ENCODE measurements around the gene CLIC6.
A peak's percentile ranks its signal among the peaks of the same experiment; 100 is the strongest.

The CLIC6 gene

GRCh38 chr21:34724131-34724856, 55.5 kb downstream of the CLIC6 start:
- no peak for DNase-seq (ENCODE audit: low spot score)
- no peak for FAIRE-seq

- FAIRE-seq, result no peak
- no peak for DNase-seq (ENCODE audit: low spot score)
Observed at GRCh38 chr21:34724857-34725195, 56.0 kb downstream of the CLIC6 start.

DNA sequence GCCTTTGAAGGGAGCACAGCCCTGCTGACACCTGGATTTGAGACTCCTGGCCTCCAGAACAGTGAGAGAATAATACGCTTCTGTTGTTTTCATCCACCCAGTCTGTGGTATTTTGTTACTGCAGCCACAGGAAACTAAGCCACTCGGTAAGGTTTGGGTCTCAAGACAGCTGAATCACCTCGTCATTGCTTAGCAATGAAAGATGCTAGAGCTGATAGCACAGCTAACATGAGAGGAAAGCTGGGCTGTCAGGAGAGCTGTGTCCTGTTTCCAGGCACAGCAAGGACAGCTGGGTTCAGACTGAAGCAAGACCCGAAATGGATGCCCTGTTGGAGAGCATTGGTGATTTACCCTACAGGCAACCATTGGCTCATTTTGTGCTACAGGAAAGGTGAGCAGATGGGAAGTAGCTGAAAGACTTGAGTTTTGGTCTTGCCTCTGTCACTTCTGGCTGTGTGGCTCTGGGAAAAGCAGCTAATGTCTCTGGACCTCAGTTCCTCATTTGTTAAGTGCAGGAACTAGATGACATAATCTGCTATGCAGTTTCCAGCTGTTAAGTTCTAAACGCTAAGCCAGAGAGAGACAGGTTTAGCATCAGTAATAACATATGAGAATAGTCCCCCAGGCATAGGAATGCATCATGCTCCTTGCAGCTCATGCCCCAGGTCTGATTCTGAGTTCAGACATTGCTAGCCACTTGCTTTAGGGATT, 58.0 kb downstream of the CLIC6 start:
- FAIRE-seq, result no peak
- no peak for DNase-seq (ENCODE audit: low spot score)

DNA sequence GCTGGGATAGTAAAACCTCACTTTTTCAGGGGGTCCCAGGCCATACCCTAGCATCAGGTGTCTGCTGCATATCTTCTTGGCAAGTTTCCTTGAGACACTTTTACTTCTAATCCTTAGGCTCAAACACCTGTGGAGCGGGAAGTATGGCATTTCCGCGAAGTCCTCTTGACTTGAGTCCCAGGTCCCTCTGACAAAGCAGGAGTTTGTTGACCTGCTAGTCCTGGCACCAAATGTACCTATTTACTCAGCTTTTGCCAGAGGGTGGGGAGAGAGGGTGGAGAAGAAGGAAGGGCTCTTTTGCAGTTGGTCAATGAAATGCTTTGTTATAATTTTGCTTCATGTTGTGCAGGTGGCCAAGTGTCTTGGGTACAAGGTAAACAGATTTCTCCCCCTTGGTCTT, 59.7 kb downstream of the CLIC6 start:
- no peak for FAIRE-seq
- DNase-seq (ENCODE audit: low spot score), result no peak

DNA sequence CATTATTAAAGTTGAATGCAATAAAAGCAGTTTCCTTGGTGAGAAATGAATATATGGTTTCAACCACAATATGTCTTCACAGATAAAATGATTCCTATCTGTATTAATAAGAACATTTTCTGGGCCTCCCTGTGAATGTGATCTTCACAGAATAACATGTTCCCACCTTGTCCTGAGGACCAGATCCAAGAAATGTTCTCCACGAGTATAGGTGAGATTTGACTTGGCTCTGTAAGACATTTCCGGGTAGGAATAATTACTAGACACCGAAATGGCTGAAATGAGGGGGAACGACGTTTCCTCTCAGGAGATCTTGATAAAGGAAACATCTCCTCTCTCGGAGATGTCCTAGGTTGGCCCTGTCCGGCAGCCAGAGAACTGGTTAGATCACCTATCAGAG, 61.4 kb downstream of the CLIC6 start:
- FAIRE-seq, result no peak
- no peak for DNase-seq (ENCODE audit: low spot score)

- no peak for FAIRE-seq
- DNase-seq (ENCODE audit: low spot score), result no peak
Observed at GRCh38 chr21:34730756-34731445, 62.1 kb downstream of the CLIC6 start.

GRCh38 chr21:34732388-34732821, 63.6 kb downstream of the CLIC6 start:
- no peak for FAIRE-seq

GRCh38 chr21:34733852-34734251, 65.1 kb downstream of the CLIC6 start:
- FAIRE-seq, result no peak

More at GRCh38 chr21:34732388-34732821, 63.6 kb downstream of the CLIC6 start:
- no peak for DNase-seq (ENCODE audit: low spot score)

GRCh38 chr21:34734696-34735095, 65.9 kb downstream of the CLIC6 start:
- no peak for FAIRE-seq
- no peak for DNase-seq (ENCODE audit: low spot score)

More at GRCh38 chr21:34733852-34734251, 65.1 kb downstream of the CLIC6 start:
- no peak for DNase-seq (ENCODE audit: low spot score)

DNA sequence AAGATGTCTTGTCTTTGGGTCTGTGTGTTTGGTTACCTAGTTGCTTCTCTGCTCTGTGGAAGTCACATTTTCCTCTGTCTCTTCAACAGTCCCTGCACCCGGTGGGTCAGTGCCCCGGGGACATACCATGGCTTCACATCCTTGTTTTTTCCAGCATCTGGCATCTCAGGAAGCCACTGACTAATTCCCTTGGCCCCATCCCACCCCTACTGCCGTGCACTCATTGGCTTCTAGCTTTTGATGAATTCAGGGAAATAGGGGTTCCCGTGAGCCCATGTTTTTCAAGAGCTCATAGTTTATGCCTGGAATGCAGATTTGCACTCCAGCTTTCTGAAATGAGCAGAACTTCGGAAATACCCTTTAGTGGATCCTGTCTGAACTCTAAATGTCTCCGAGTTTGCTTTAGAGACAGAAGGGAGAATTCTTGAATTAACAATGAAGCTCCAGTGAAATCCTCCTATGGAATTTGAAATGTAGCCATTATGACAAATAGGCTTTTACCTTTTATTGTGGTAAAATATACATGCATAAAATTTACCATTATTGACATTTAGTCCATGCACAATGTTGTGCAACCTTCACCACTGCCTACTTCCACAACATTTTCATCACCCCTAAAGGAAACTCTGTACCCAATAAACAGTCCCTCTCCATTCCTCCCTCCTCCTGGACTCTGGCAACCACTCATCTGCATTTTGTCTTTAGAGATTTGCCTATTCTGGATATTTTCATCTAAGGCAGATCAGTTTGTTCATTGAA, 67.5 kb downstream of the CLIC6 start:
- DNase-seq (ENCODE audit: low spot score), result no peak
- FAIRE-seq, result no peak

DNA sequence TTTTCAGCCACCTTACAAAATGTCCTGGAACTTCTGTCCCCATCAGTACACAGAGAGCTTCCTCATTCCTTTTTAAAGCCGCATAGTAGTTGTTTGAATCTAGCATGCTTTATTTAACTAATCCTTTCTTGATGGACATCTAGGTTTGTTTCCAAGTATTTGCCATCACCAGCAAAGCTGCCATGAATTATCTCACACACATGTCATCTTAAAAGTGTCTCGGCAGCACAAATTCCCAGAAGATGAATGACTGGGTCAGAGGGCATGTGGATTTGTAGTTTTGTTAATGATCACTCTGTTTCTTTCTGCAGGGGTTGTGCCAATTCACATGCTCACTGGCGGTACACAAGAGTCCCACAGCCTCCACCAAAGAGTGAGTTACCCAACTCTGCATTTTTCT, 68.3 kb downstream of the CLIC6 start:
- FAIRE-seq (no peak), DNase-seq (ENCODE audit: low spot score) (no peak)

DNA sequence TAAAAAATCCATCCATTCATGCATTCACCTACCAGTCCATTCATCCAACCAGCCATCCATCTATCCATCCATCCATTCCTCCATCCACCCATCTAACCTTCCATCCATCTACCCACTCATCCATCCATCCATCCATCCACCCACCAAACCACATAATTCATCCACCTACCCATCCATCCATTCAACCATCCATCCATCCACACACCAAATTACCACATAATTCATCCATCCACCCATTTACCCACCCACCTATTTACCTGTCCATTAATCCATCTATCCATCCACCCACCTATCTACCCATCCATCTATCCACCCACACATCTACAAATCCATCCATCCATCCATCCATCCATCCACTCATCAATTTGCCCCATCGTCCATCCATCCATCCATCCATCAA, 71.4 kb downstream of the CLIC6 start:
- FAIRE-seq (peak; percentile 53), DNase-seq (ENCODE audit: low spot score) (no peak)

GRCh38 chr21:34743285-34743684, 74.5 kb downstream of the CLIC6 start:
- FAIRE-seq (no peak), DNase-seq (ENCODE audit: low spot score) (no peak)

DNA sequence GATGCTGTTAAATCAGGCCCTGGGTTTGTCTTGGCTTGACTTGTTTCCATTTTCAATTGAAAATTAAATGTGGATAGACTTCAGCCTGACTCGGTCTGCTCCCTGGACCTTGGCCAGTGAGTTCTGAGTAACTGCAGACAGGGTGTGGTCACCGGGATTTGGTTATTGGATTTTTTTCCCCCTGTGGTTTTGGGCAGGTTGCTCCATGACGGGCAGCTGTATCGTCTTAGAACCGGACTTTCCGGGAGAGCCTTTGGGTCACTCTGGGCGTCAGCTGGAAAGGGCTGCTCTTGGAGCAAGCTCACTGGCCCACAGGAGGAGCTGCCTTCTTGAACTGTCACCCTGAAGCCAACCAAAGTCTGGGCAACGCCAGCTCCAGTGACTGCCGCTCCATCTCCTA, 75.0 kb downstream of the CLIC6 start:
- DNase-seq (ENCODE audit: low spot score) (peak; percentile 31), FAIRE-seq (no peak)

GRCh38 chr21:34744801-34745200, 76.0 kb downstream of the CLIC6 start:
- DNase-seq (ENCODE audit: low spot score) (no peak), FAIRE-seq (no peak)

GRCh38 chr21:34745557-34746255, 76.9 kb downstream of the CLIC6 start:
- FAIRE-seq, result no peak
- DNase-seq (ENCODE audit: low spot score), result peak; percentile 75

- DNase-seq (ENCODE audit: low spot score) (no peak), FAIRE-seq (no peak)
Observed at GRCh38 chr21:34748862-34749261, 80.1 kb downstream of the CLIC6 start.

- DNase-seq (ENCODE audit: low spot score) (no peak), FAIRE-seq (no peak)
Observed at GRCh38 chr21:34754690-34755647, 86.2 kb downstream of the CLIC6 start.

DNA sequence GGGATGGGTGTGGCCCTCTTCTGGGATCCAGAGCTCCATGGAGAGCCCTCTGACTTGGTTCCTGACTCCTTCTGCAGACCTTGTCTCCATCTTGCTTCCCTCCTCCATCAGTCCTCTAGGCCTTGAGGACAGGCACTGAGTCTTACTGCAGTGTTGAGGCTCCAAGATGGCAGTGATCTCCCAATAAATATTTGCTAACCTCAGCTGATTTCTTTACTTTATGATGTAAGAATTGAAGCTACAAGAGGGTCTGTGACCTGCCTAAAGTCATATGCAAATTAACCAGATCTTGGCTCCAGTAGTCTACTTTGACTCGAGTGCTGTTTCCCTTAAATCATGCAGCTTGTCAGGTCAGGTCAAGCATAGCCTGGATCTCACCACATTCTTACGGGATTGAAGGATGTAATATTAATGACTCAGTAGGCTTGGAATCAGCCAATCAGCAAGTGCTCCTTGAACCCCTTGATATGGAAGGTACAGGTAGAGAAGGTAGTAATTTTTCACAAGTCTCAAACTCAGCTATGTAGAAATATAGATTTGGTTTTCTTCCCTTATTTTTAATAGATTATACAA, 93.0 kb downstream of the CLIC6 start:
- no peak for DNase-seq (ENCODE audit: low spot score)
- FAIRE-seq, result no peak

GRCh38 chr21:34762786-34763185, 94.0 kb downstream of the CLIC6 start:
- DNase-seq (ENCODE audit: low spot score) (no peak), FAIRE-seq (no peak)

Measured in urothelium cell line (cell line).